ENCODE measurements around the gene SYTL2.
"Not testable (repeated sequence)": the region's sequence is repeated elsewhere in the genome, so short reads cannot be mapped to it uniquely, and the experiment has no call there.

Gene SYTL2

GRCh38 chr11:85783758-85784157 lies 27.2 kb downstream of the SYTL2 start:
- no peak overlapping the region for H2AFZ ChIP-seq (ENCODE audit: low read depth)
- no peaks in the 10 kb centered on the region for H3K79me2 ChIP-seq (ENCODE audit: insufficient read depth, low read depth)
- H3K27me3 ChIP-seq (ENCODE audit: insufficient read depth, low read depth): no peaks in the 10 kb centered on the region
- no peak for TF ChIP-seq CTCF (conservative IDR thresholded peaks at IDR 0.05; ENCODE audit: low read depth, low read length)
- H3K4me2 ChIP-seq: no peak overlapping the region
- no peak overlapping the region for H3K27ac ChIP-seq
- H3K36me3 ChIP-seq (ENCODE audit: insufficient read depth): no peaks in the 10 kb centered on the region
- H3K4me3 ChIP-seq (IDR thresholded peaks at IDR 0.05; ENCODE audit: insufficient read depth, low read depth, low read length): no peak overlapping the region
- H3K9ac ChIP-seq: no peak overlapping the region
- no peaks in the 10 kb centered on the region for H4K20me1 ChIP-seq (ENCODE audit: insufficient read depth)
- H3K4me1 ChIP-seq (ENCODE audit: low read depth, poor library complexity, severe bottlenecking): no peaks in the 10 kb centered on the region

- not testable (repeated sequence) for H3K4me1 ChIP-seq (ENCODE audit: low read depth, poor library complexity, severe bottlenecking); H2AFZ ChIP-seq (ENCODE audit: low read depth); H3K4me2 ChIP-seq
Observed at GRCh38 chr11:85780780-85781517, 30.0 kb downstream of the SYTL2 start.

GRCh38 chr11:85779956-85780640 lies 30.8 kb downstream of the SYTL2 start:
- Histone ChIP-seq H3K79me2 (ENCODE audit: insufficient read depth, low read depth) (no peaks in the 10 kb centered on the region), H3K27me3 (ENCODE audit: insufficient read depth, low read depth) (no peaks in the 10 kb centered on the region), H4K20me1 (ENCODE audit: insufficient read depth) (no peaks in the 10 kb centered on the region), H2AFZ (ENCODE audit: low read depth) (no peak overlapping the region), H3K4me3 (IDR thresholded peaks at IDR 0.05; ENCODE audit: insufficient read depth, low read depth, low read length) (no peak overlapping the region), H3K9ac (no peak overlapping the region), H3K36me3 (ENCODE audit: insufficient read depth) (no peaks in the 10 kb centered on the region), H3K4me2 (no peak overlapping the region), H3K4me1 (ENCODE audit: low read depth, poor library complexity, severe bottlenecking) (no peaks in the 10 kb centered on the region), H3K27ac (no peak overlapping the region)
- no peak for TF ChIP-seq CTCF (conservative IDR thresholded peaks at IDR 0.05; ENCODE audit: low read depth, low read length)

More at GRCh38 chr11:85780780-85781517, 30.0 kb downstream of the SYTL2 start:
- H3K79me2 ChIP-seq (ENCODE audit: insufficient read depth, low read depth); H3K27ac ChIP-seq; H3K27me3 ChIP-seq (ENCODE audit: insufficient read depth, low read depth); H3K4me3 ChIP-seq (IDR thresholded peaks at IDR 0.05; ENCODE audit: insufficient read depth, low read depth, low read length); H3K9ac ChIP-seq; H4K20me1 ChIP-seq (ENCODE audit: insufficient read depth); H3K36me3 ChIP-seq (ENCODE audit: insufficient read depth): not testable (repeated sequence)

- not testable (repeated sequence) for H3K79me2 ChIP-seq (ENCODE audit: insufficient read depth, low read depth); H3K4me2 ChIP-seq; H3K9ac ChIP-seq; H3K4me1 ChIP-seq (ENCODE audit: low read depth, poor library complexity, severe bottlenecking); H2AFZ ChIP-seq (ENCODE audit: low read depth); H3K27me3 ChIP-seq (ENCODE audit: insufficient read depth, low read depth); H3K27ac ChIP-seq; H3K36me3 ChIP-seq (ENCODE audit: insufficient read depth); H3K4me3 ChIP-seq (IDR thresholded peaks at IDR 0.05; ENCODE audit: insufficient read depth, low read depth, low read length); H4K20me1 ChIP-seq (ENCODE audit: insufficient read depth)
Observed at GRCh38 chr11:85777603-85777972, 33.4 kb downstream of the SYTL2 start.

GRCh38 chr11:85776951-85777602 lies 33.9 kb downstream of the SYTL2 start:
- no peak for TF ChIP-seq CTCF (conservative IDR thresholded peaks at IDR 0.05; ENCODE audit: low read depth, low read length)
- Histone ChIP-seq H2AFZ (ENCODE audit: low read depth) (no peak overlapping the region), H3K4me3 (IDR thresholded peaks at IDR 0.05; ENCODE audit: insufficient read depth, low read depth, low read length) (no peak overlapping the region), H4K20me1 (ENCODE audit: insufficient read depth) (no peaks in the 10 kb centered on the region), H3K27ac (no peak overlapping the region), H3K4me1 (ENCODE audit: low read depth, poor library complexity, severe bottlenecking) (no peaks in the 10 kb centered on the region), H3K36me3 (ENCODE audit: insufficient read depth) (no peaks in the 10 kb centered on the region), H3K4me2 (no peak overlapping the region), H3K9ac (no peak overlapping the region), H3K27me3 (ENCODE audit: insufficient read depth, low read depth) (no peaks in the 10 kb centered on the region), H3K79me2 (ENCODE audit: insufficient read depth, low read depth) (no peaks in the 10 kb centered on the region)
